PC-3 (cell line): ENCODE data around the gene AATF. TPM values are rescaled to one million over a fixed set of nuclear protein-coding genes. Genes with fewer than 3 reads are reported as not detected.

Experiments
- ATAC-seq: fragments of 200-7000 bp; cut with Tn5 transposase; 2 replicates; pipeline ENCODE4 v1.9.1; 2020; ENCODE audit warnings: mild to moderate bottlenecking, moderate library complexity
- BruUV-seq: library from RNA; stranded (reverse); fragments of 400-500 nt; replicated peaks from 2 replicates; lab custom pipeline; 2021; lab: Mats Ljungman, UMichigan
- CTCF ChIA-PET: fragments of 300-600 bp; sonication (Branson Sonifier 250); formaldehyde crosslinking; loops from one replicate; lab custom pipeline; 2022; ENCODE audit warnings: antibody characterized with exemption; lab: Charles Lee
- POLR2A ChIA-PET: fragments of 300-600 bp; sonication (Branson Sonifier 250); formaldehyde crosslinking; loops from one replicate; lab custom pipeline; 2022; ENCODE audit warnings: antibody characterized with exemption; ENCODE audit not compliant: unreplicated experiment; lab: Charles Lee
- DNase-seq: peaks from one replicate; pipeline ENCODE4 v3.0.0-alpha.2; 2015
- H2AFZ ChIP-seq: fragments of 300-600 bp; sonication (generic); 2 replicates; pipeline ENCODE4 v1.6.0; 2016; ENCODE audit warnings: antibody characterized with exemption, low read length
- H3F3A ChIP-seq: fragments of 300-600 bp; sonication (generic); one replicate; pipeline ENCODE4 v1.6.0; 2017; ENCODE audit warnings: antibody characterized with exemption, low read length, control low read depth, mild to moderate bottlenecking; ENCODE audit not compliant: unreplicated experiment
- H3K27ac ChIP-seq: fragments of 300-600 bp; sonication (generic); 2 replicates; pipeline ENCODE4 v1.5.1; 2016; ENCODE audit warnings: mild to moderate bottlenecking, low read length
- H3K27me3 ChIP-seq: fragments of 300-600 bp; sonication (generic); 2 replicates; pipeline ENCODE4 v1.6.1; 2016; ENCODE audit warnings: low read length, mixed read lengths
- H3K36me3 ChIP-seq: fragments of 300-600 bp; sonication (generic); 2 replicates; pipeline ENCODE4 v1.6.1; 2016; ENCODE audit warnings: low read depth, mixed run types, low read length, mixed read lengths
- H3K4me1 ChIP-seq: fragments of 300-600 bp; sonication (generic); 2 replicates; pipeline ENCODE4 v1.5.1; 2016; ENCODE audit warnings: low read length; ENCODE audit not compliant: insufficient read depth
- H3K4me2 ChIP-seq: fragments of 300-600 bp; sonication (generic); 2 replicates; pipeline ENCODE4 v1.6.0; 2016; ENCODE audit warnings: low read length
- H3K4me3 ChIP-seq: fragments of 300-600 bp; sonication (generic); 2 replicates; pipeline ENCODE4 v1.5.1; 2016; ENCODE audit warnings: mild to moderate bottlenecking, low read length, mixed read lengths
- H3K79me2 ChIP-seq: fragments of 300-600 bp; sonication (generic); 2 replicates; pipeline ENCODE4 v1.6.1; 2017; ENCODE audit warnings: low read length, mixed read lengths
- H3K9ac ChIP-seq: fragments of 300-600 bp; sonication (generic); 2 replicates; pipeline ENCODE4 v1.6.0; 2016; ENCODE audit warnings: mild to moderate bottlenecking, low read length
- H3K9me2 ChIP-seq: fragments of 300-600 bp; sonication (generic); replicated peaks from 2 replicates; pipeline ENCODE4 v1.6.1; 2016; ENCODE audit warnings: mixed run types, low read length, mixed read lengths
- H3K9me3 ChIP-seq: fragments of 300-600 bp; sonication (generic); 2 replicates; pipeline ENCODE4 v1.6.1; 2016; ENCODE audit warnings: low read length, mixed read lengths
- H4K20me1 ChIP-seq: fragments of 300-600 bp; sonication (generic); 2 replicates; pipeline ENCODE4 v1.6.1; 2016; ENCODE audit warnings: low read length, mixed read lengths
- EZH2 ChIP-seq: fragments of 300-600 bp; sonication (generic); IDR thresholded peaks from one replicate; pipeline ENCODE4 v1.6.1; 2017; ENCODE audit warnings: antibody characterized with exemption, mild to moderate bottlenecking, low read length; ENCODE audit not compliant: unreplicated experiment
- EZH2phosphoT487 ChIP-seq: fragments of 300-600 bp; sonication (generic); IDR thresholded peaks from 2 replicates; pipeline ENCODE4 v1.6.1; 2018; ENCODE audit warnings: mild to moderate bottlenecking, antibody characterized with exemption, low read length, borderline replicate concordance
- intact Hi-C: fragments of 100-400 bp; cut with micrococcal nuclease; formaldehyde crosslinking; loops from 2 replicates; pipeline ENCODE4 v1.9.0; 2023
- total RNA-seq: library from RNA; depleted of rRNA; stranded (reverse); fragments of >200 nt; gene quantifications from 2 replicates; pipeline ENCODE4 v1.2.3, GENCODE V29; 2014
- TF ChIP-seq, protein P1 (sequence below): fragments of 300-600 bp; sonication (generic); conservative IDR thresholded peaks from 2 replicates; pipeline ENCODE4 v1.5.1; 2017; ENCODE audit warnings: antibody characterized with exemption, low read depth, mild to moderate bottlenecking, low read length

The AATF gene
- total RNA-seq, 1 experiment from 2014 or later = 25.5 TPM

DNA sequence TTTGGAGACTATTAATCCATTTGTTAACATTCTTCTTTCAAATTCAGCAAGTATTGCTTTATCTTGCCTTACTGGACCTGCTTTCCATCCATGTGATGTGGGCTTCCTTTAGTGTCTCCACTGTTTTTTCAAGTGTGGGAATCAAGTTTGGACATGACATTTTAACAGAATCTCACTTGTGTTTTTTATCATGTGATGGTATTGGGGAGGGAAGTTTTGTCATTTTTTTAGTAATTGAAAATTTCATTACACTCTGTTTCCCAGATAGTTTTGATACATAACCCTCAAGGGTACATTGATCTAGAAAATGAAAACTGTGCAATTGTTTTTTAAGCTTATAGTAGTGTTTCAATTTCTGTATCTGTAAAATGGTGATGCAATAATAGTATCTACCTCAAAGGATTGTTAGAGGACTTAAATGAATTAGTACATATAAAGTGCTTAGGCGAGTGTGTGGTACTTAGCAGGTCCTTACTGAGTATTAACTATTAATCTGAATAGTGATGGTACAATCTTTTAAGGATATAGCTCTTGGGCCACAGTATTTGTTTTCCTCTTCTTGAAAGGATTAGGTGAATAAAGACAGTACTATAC is 27.3 kb downstream of the AATF start:
- H3K9ac ChIP-seq = no peak overlapping the region
- DNase-seq (no peak), ATAC-seq (no peak)
- no peaks in the 10 kb centered on the region for H3K36me3 ChIP-seq
- TF ChIP-seq, protein P1, sequence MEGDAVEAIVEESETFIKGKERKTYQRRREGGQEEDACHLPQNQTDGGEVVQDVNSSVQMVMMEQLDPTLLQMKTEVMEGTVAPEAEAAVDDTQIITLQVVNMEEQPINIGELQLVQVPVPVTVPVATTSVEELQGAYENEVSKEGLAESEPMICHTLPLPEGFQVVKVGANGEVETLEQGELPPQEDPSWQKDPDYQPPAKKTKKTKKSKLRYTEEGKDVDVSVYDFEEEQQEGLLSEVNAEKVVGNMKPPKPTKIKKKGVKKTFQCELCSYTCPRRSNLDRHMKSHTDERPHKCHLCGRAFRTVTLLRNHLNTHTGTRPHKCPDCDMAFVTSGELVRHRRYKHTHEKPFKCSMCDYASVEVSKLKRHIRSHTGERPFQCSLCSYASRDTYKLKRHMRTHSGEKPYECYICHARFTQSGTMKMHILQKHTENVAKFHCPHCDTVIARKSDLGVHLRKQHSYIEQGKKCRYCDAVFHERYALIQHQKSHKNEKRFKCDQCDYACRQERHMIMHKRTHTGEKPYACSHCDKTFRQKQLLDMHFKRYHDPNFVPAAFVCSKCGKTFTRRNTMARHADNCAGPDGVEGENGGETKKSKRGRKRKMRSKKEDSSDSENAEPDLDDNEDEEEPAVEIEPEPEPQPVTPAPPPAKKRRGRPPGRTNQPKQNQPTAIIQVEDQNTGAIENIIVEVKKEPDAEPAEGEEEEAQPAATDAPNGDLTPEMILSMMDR = no peak
- TF ChIP-seq EZH2 (no peak), EZH2phosphoT487 (no peak)
- H4K20me1 ChIP-seq = no peaks in the 10 kb centered on the region
- no TSS peak for BruUV-seq
- no peaks in the 10 kb centered on the region for H3K9me2 ChIP-seq
- H2AFZ ChIP-seq = no peak overlapping the region
- H3K27me3 ChIP-seq = peaks cover 8% of the 10 kb centered on the region; the same call in 1 of the 2 replicates
- intact Hi-C loops = loop anchor here (5.0 kb wide), 1 partner anchor 71 kb away; no protein-coding TSS in a partner anchor
- H3K4me2 ChIP-seq = no peak overlapping the region
- ChIA-PET CTCF (interaction anchor here (0.6 kb wide), 2 partner anchors 13 to 26 kb away, joined by 4 to 5 read pairs; no protein-coding TSS in a partner anchor), POLR2A (no interaction called here)
- no peak overlapping the region for H3K27ac ChIP-seq
- H3K9me3 ChIP-seq = no peaks in the 10 kb centered on the region
- H3K4me3 ChIP-seq = no peak overlapping the region
- no peaks in the 10 kb centered on the region for H3F3A ChIP-seq
- H3K79me2 ChIP-seq = no peaks in the 10 kb centered on the region
- peaks cover 11% of the 10 kb centered on the region; the same call in 1 of the 2 replicates for H3K4me1 ChIP-seq

DNA sequence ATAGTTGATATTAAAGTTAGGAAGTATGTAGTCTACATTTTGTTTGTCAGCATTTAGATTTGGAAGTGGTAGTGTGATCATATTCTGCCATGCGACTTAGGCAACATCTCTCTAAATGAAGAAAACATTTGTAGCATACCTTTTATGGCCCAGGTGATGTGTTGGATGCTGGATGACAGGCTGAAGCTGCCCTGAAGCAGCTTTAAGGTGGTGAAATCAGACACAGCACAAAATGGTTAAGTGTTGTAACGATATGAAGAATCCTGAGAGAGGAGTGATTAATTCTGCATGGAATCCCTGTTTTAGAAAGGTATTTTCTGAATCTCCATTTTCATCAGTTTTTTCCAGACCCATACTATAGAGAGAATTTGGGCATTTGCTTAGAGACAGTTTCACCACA is 28.3 kb downstream of the AATF start:
- H2AFZ ChIP-seq = no peak overlapping the region
- DNase-seq (no peak), ATAC-seq (no peak)
- no peaks in the 10 kb centered on the region for H3K79me2 ChIP-seq
- no peak overlapping the region for H3K4me2 ChIP-seq
- H3F3A ChIP-seq = no peaks in the 10 kb centered on the region
- no peaks in the 10 kb centered on the region for H3K36me3 ChIP-seq
- ChIA-PET POLR2A (no interaction called here), CTCF (no interaction called here)
- TF ChIP-seq, protein P1 = no peak
- peaks cover 11% of the 10 kb centered on the region; the same call in 1 of the 2 replicates for H3K4me1 ChIP-seq
- BruUV-seq = no TSS peak
- no peaks in the 10 kb centered on the region for H3K9me3 ChIP-seq
- H3K9me2 ChIP-seq = no peaks in the 10 kb centered on the region
- peaks cover 8% of the 10 kb centered on the region; the same call in 1 of the 2 replicates for H3K27me3 ChIP-seq
- H4K20me1 ChIP-seq = no peaks in the 10 kb centered on the region
- intact Hi-C loops = loop anchor here (5.0 kb wide), 1 partner anchor 70 kb away; no protein-coding TSS in a partner anchor
- H3K4me3 ChIP-seq = no peak overlapping the region
- no peak overlapping the region for H3K9ac ChIP-seq
- no peak overlapping the region for H3K27ac ChIP-seq

DNA sequence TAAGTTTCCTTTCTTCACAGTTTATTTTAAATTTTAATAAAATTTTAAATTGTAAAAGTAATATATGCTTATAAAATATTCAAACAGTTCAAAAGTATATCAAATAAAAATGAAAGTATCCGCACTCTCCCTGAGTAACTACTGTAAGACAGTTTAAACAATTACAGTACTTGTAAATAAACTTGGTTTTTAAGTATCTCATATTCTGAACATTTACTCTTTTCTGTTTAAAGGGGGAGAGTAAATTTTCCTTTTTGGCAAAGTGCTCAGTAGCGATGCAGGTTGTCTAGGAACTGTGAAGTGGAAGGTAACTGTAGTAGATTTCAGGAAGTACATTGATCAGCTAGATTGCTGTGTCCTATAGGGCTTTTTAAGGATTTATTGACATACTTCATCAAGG is 28.8 kb downstream of the AATF start:
- Histone ChIP-seq H3K4me1 (peaks cover 11% of the 10 kb centered on the region; the same call in 1 of the 2 replicates), H3K4me3 (no peak overlapping the region), H3K4me2 (no peak overlapping the region), H3K36me3 (no peaks in the 10 kb centered on the region), H3F3A (no peaks in the 10 kb centered on the region), H3K9ac (no peak overlapping the region), H4K20me1 (no peaks in the 10 kb centered on the region), H3K27me3 (peaks cover 8% of the 10 kb centered on the region; the same call in 1 of the 2 replicates), H3K79me2 (no peaks in the 10 kb centered on the region), H3K9me3 (no peaks in the 10 kb centered on the region), H3K9me2 (no peaks in the 10 kb centered on the region), H2AFZ (no peak overlapping the region), H3K27ac (no peak overlapping the region)
- POLR2A ChIA-PET = no interaction called here
- no peak for DNase-seq
- ATAC-seq = no peak
- intact Hi-C loops = loop anchor here (5.0 kb wide), 1 partner anchor 70 kb away; no protein-coding TSS in a partner anchor
- CTCF ChIA-PET = no interaction called here
- no peak for TF ChIP-seq EZH2
- TF ChIP-seq EZH2phosphoT487 = no peak
- no TSS peak for BruUV-seq
